Renal cortex interstitium (tissue), 11 donors: ENCODE measurements around the gene CDKAL1. TPM values are rescaled to one million over a fixed set of nuclear protein-coding genes. Genes with fewer than 3 reads are reported as not detected.
"Not testable (repeated sequence)": the region's sequence is repeated elsewhere in the genome, so short reads cannot be mapped to it uniquely, and the experiment has no call there.

Experiments used
- DNase-seq, 11 donors: peaks; one replicate each; pipeline ENCODE4 v3.0.0-alpha.2; 2013; ENCODE audit warnings: low read depth in 9 of 11, low spot score in 4 of 11; ENCODE audit errors: extremely low read depth in 1 of 11
- polyA plus RNA-seq, 3 donors: library from polyadenylated mRNA; unstranded; fragments of 120-200 nt; gene quantifications; one replicate each; pipeline ENCODE4 v1.2.1, GENCODE V29; 2013; ENCODE audit not compliant: insufficient read length in 3 of 3

Gene CDKAL1
- polyA plus RNA-seq, 3 donors, result 18.2 to 20.5 (median 20.5) TPM

- DNase-seq, result no peak
These were observed 266.4 kb downstream of the CDKAL1 start for GRCh38 chr6:20800653-20801052.

GRCh38 chr6:20801595-20801994 lies 267.3 kb downstream of the CDKAL1 start:
- DNase-seq, result no peak

GRCh38 chr6:20802596-20802995 lies 268.3 kb downstream of the CDKAL1 start:
- DNase-seq, result no peak

GRCh38 chr6:20805021-20805420 lies 270.8 kb downstream of the CDKAL1 start:
- DNase-seq, result no peak

- DNase-seq, result no peak
These were observed 272.4 kb downstream of the CDKAL1 start for GRCh38 chr6:20806669-20807068.

GRCh38 chr6:20808439-20808838 lies 274.2 kb downstream of the CDKAL1 start:
- no peak for DNase-seq

- DNase-seq, result no peak
These were observed 274.7 kb downstream of the CDKAL1 start for GRCh38 chr6:20808924-20809323.

- DNase-seq, result no peak
These were observed 276.5 kb downstream of the CDKAL1 start for GRCh38 chr6:20810727-20811108.

- DNase-seq, result peak in 2 of 11 donors; percentile 29 to 40
These were observed 277.0 kb downstream of the CDKAL1 start for GRCh38 chr6:20811109-20811761.

GRCh38 chr6:20812776-20813175 lies 278.5 kb downstream of the CDKAL1 start:
- no peak for DNase-seq

GRCh38 chr6:20814494-20814893 lies 280.2 kb downstream of the CDKAL1 start:
- DNase-seq, result no peak

GRCh38 chr6:20816126-20816525 lies 281.9 kb downstream of the CDKAL1 start:
- no peak for DNase-seq

GRCh38 chr6:20817806-20818320 lies 283.6 kb downstream of the CDKAL1 start:
- DNase-seq, result no peak

- DNase-seq, result no peak
These were observed 285.6 kb downstream of the CDKAL1 start for GRCh38 chr6:20819774-20820400.

- DNase-seq, result no peak
These were observed 292.1 kb downstream of the CDKAL1 start for GRCh38 chr6:20826378-20826777.

- no peak for DNase-seq
These were observed 293.5 kb downstream of the CDKAL1 start for GRCh38 chr6:20827798-20828197.

GRCh38 chr6:20830576-20830975 lies 296.3 kb downstream of the CDKAL1 start:
- DNase-seq, result no peak

- not testable (repeated sequence) for DNase-seq
These were observed 297.0 kb downstream of the CDKAL1 start for GRCh38 chr6:20831251-20831650.

- DNase-seq, result no peak
These were observed 299.7 kb downstream of the CDKAL1 start for GRCh38 chr6:20833881-20834515.

- no peak for DNase-seq
These were observed 301.2 kb downstream of the CDKAL1 start for GRCh38 chr6:20835315-20836010.
